ENCODE data around the gene LRRC55. TPM values are rescaled to one million over a fixed set of nuclear protein-coding genes. Genes with fewer than 3 reads are reported as not detected.

Gene LRRC55
- polyA plus RNA-seq, 1 experiment: not detected

GRCh38 chr11:57203882-57204480, 22.2 kb downstream of the LRRC55 start:
- POLR2A ChIA-PET: no interaction called here
- TF ChIP-seq CTCF (IDR thresholded peaks at IDR 0.05; ENCODE audit: insufficient read depth, low read depth, low read length): no peak
- H3K4me3 ChIP-seq (ENCODE audit: low read depth, low read length): no peak overlapping the region
- CTCF ChIA-PET: interaction anchor here (1.0 to 4.9 kb wide), 10 partner anchors 8 to 73 kb away, joined by 3 to 51 read pairs (median 4); no protein-coding TSS in a partner anchor
- H3K36me3 ChIP-seq (ENCODE audit: control insufficient read depth, insufficient read depth, low read length): no peaks in the 10 kb centered on the region
- H3K27me3 ChIP-seq (ENCODE audit: control insufficient read depth, insufficient read depth, low read length): peaks cover 11% of the 10 kb centered on the region; the same call in 1 of the 2 replicates
- DNase-seq (ENCODE audit: low read depth): no peak

GRCh38 chr11:57205041-57205641, 23.4 kb downstream of the LRRC55 start:
- POLR2A ChIA-PET: no interaction called here
- Histone ChIP-seq H3K27me3 (ENCODE audit: control insufficient read depth, insufficient read depth, low read length) (peaks cover 11% of the 10 kb centered on the region; the same call in 1 of the 2 replicates), H3K4me3 (ENCODE audit: low read depth, low read length) (no peak overlapping the region), H3K36me3 (ENCODE audit: control insufficient read depth, insufficient read depth, low read length) (no peaks in the 10 kb centered on the region)
- CTCF ChIA-PET: interaction anchor here (0.6 to 4.9 kb wide), 9 partner anchors 9 to 70 kb away, joined by 3 to 51 read pairs (median 3); no protein-coding TSS in a partner anchor
- peak; percentile 38 for DNase-seq (ENCODE audit: low read depth)
- TF ChIP-seq CTCF (IDR thresholded peaks at IDR 0.05; ENCODE audit: insufficient read depth, low read depth, low read length): peak; percentile 54

- CTCF ChIA-PET: interaction anchor here (1.2 to 2.2 kb wide), 3 partner anchors 20 to 42 kb away, joined by 3 to 13 read pairs (median 4); no protein-coding TSS in a partner anchor
- no peak for TF ChIP-seq CTCF (IDR thresholded peaks at IDR 0.05; ENCODE audit: insufficient read depth, low read depth, low read length)
- H3K27me3 ChIP-seq (ENCODE audit: control insufficient read depth, insufficient read depth, low read length): peaks cover 8% of the 10 kb centered on the region; the same call in 1 of the 2 replicates
Observed at GRCh38 chr11:57207168-57207567, 25.4 kb downstream of the LRRC55 start.

GRCh38 chr11:57210781-57211180, 29.0 kb downstream of the LRRC55 start:
- CTCF ChIA-PET: interaction anchor here (1.6 to 2.8 kb wide), 3 partner anchors 9 to 38 kb away, joined by 3 to 12 read pairs (median 9); no protein-coding TSS in a partner anchor
- no peak overlapping the region for H3K4me3 ChIP-seq (ENCODE audit: low read depth, low read length)
- no peak for TF ChIP-seq CTCF (IDR thresholded peaks at IDR 0.05; ENCODE audit: insufficient read depth, low read depth, low read length)
- no peak for DNase-seq (ENCODE audit: low read depth)
- no peaks in the 10 kb centered on the region for H3K27me3 ChIP-seq (ENCODE audit: control insufficient read depth, insufficient read depth, low read length)
- H3K36me3 ChIP-seq (ENCODE audit: control insufficient read depth, insufficient read depth, low read length): no peaks in the 10 kb centered on the region
- POLR2A ChIA-PET: no interaction called here

More at GRCh38 chr11:57207168-57207567, 25.4 kb downstream of the LRRC55 start:
- DNase-seq (ENCODE audit: low read depth): no peak
- POLR2A ChIA-PET: no interaction called here
- Histone ChIP-seq H3K4me3 (ENCODE audit: low read depth, low read length) (no peak overlapping the region), H3K36me3 (ENCODE audit: control insufficient read depth, insufficient read depth, low read length) (no peaks in the 10 kb centered on the region)

- CTCF ChIA-PET: interaction anchor here (0.7 to 2.8 kb wide), 4 partner anchors 9 to 36 kb away, joined by 3 to 12 read pairs (median 3); no protein-coding TSS in a partner anchor
- no peak for TF ChIP-seq CTCF (IDR thresholded peaks at IDR 0.05; ENCODE audit: insufficient read depth, low read depth, low read length)
- no peak overlapping the region for H3K4me3 ChIP-seq (ENCODE audit: low read depth, low read length)
- no peak for DNase-seq (ENCODE audit: low read depth)
- no peaks in the 10 kb centered on the region for H3K27me3 ChIP-seq (ENCODE audit: control insufficient read depth, insufficient read depth, low read length)
- no peaks in the 10 kb centered on the region for H3K36me3 ChIP-seq (ENCODE audit: control insufficient read depth, insufficient read depth, low read length)
- POLR2A ChIA-PET: no interaction called here
Observed at GRCh38 chr11:57213342-57214097, 31.8 kb downstream of the LRRC55 start.
